ENCODE measurements around the gene TASP1. TPM values are rescaled to one million over a fixed set of nuclear protein-coding genes. Genes with fewer than 3 reads are reported as not detected.

The TASP1 gene
- total RNA-seq, 1 experiment from 2014 or later = 8.9 TPM

GRCh38 chr20:13644010-13644409 lies 5.3 kb upstream of the TASP1 start:
- DNase-seq (ENCODE audit: low read depth, low spot score) = no peak
- Histone ChIP-seq H3K9me3 (ENCODE audit: control insufficient read depth, insufficient read depth, low read depth, low read length) (no peaks in the 10 kb centered on the region), H3K36me3 (ENCODE audit: control insufficient read depth, insufficient read depth, low read length) (no peaks in the 10 kb centered on the region), H3K4me1 (ENCODE audit: control insufficient read depth, insufficient read depth, low read length) (no peaks in the 10 kb centered on the region), H3K27ac (ENCODE audit: low read length) (no peak overlapping the region), H3K4me3 (ENCODE audit: low read depth in 2 of 2, low read length in 2 of 2) (no peak overlapping the region), H3K27me3 (ENCODE audit: control insufficient read depth, insufficient read depth, low read length) (no peaks in the 10 kb centered on the region)
- in situ Hi-C loops (cut with HindIII; ENCODE audit: low pct_unique_long_range_greater_than_20kb, low sequenced_read_pairs) = no loop called here
- ATAC-seq = no peak
- intact Hi-C loops (cut with micrococcal nuclease; ENCODE audit: unreplicated experiment) = no loop called here
- ChIA-PET CTCF (no interaction called here), POLR2A (no interaction called here)
- BruUV-seq (replicated peaks) = no TSS peak
- TF ChIP-seq TCF7L2 (IDR thresholded peaks at IDR 0.05; ENCODE audit: low read depth, low read length) (no peak), REST (IDR thresholded peaks at IDR 0.05; ENCODE audit: insufficient read depth in 1 of 2, low read depth in 2 of 2, low read length in 1 of 2) (no peak), CTCF (IDR thresholded peaks at IDR 0.05) (no peak), POLR2AphosphoS5 (IDR thresholded peaks at IDR 0.05; ENCODE audit: low read depth, low read length) (no peak), SIN3A (IDR thresholded peaks at IDR 0.05; ENCODE audit: borderline replicate concordance, insufficient read depth, low read depth, low read length) (no peak)

- no peak for DNase-seq (ENCODE audit: low read depth, low spot score)
- Histone ChIP-seq H3K4me1 (ENCODE audit: control insufficient read depth, insufficient read depth, low read length) (peaks cover 4% of the 10 kb centered on the region), H3K36me3 (ENCODE audit: control insufficient read depth, insufficient read depth, low read length) (peaks cover 2% of the 10 kb centered on the region; the same call in 1 of the 2 replicates), H3K27ac (ENCODE audit: low read length) (peak overlapping the region; percentile 80), H3K9me3 (ENCODE audit: control insufficient read depth, insufficient read depth, low read depth, low read length) (no peaks in the 10 kb centered on the region), H3K4me3 (ENCODE audit: low read depth in 2 of 2, low read length in 2 of 2) (peak overlapping the region; percentile 82 to 95), H3K27me3 (ENCODE audit: control insufficient read depth, insufficient read depth, low read length) (no peaks in the 10 kb centered on the region)
- BruUV-seq (replicated peaks) = no TSS peak
- in situ Hi-C loops (cut with HindIII; ENCODE audit: low pct_unique_long_range_greater_than_20kb, low sequenced_read_pairs) = no loop called here
- TF ChIP-seq TCF7L2 (IDR thresholded peaks at IDR 0.05; ENCODE audit: low read depth, low read length) = no peak
- TF ChIP-seq SIN3A (IDR thresholded peaks at IDR 0.05; ENCODE audit: borderline replicate concordance, insufficient read depth, low read depth, low read length) = no peak
- no peak for TF ChIP-seq POLR2AphosphoS5 (IDR thresholded peaks at IDR 0.05; ENCODE audit: low read depth, low read length)
- TF ChIP-seq REST (IDR thresholded peaks at IDR 0.05; ENCODE audit: insufficient read depth in 1 of 2, low read depth in 2 of 2, low read length in 1 of 2) = no peak
- no peak for TF ChIP-seq CTCF (IDR thresholded peaks at IDR 0.05)
- intact Hi-C loops (cut with micrococcal nuclease; ENCODE audit: unreplicated experiment) = no loop called here
- POLR2A ChIA-PET = no interaction called here
- CTCF ChIA-PET = interaction anchor here (0.7 kb wide), 1 partner anchor 206 kb away, joined by 4 read pairs; no protein-coding TSS in a partner anchor
- ATAC-seq = peak; percentile 27
Observed at GRCh38 chr20:13639150-13639497, 392 bp upstream of the TASP1 start.

Measured in Panc1 (cell line).